Measurements from ENCODE around the gene HELQ. TPM values are rescaled to one million over a fixed set of nuclear protein-coding genes. Genes with fewer than 3 reads are reported as not detected.
A peak's percentile ranks its signal among the peaks of the same experiment; 100 is the strongest.

The HELQ gene
- total and polyA plus RNA-seq, 12 donors, result 12.1 to 80.0 (median 32.7) TPM

DNA sequence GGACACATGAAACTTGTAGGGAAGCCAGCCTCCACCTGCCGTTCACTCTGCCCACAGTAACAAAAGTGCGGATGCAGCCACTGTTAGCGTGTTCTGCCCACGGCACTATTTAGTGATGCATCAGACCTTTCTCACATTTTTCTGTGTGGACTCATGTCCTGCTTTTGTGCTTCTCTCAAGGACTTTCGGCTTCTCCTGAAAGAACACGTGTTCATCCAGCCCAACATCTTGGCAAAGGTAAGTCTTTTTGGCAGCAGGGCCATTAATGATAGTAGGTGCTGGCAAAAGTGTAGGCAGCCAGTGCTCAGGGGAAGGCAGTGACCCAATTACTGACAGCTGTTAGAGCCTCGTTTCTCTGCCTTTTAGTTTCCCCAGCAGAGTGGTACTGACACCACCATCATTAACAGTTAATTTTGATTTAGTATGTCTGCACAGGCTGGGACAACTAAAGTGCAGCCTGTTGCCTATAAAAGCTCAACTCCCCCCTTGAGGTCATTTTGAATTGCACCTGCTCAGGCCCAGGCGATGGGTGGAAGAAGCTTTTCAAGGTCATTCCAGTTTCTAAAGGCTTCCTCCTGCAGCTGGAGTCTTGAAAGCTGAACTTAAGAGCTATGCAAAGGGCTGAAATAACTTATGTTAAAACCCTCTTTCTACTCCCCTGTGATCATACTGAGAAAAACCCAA, 66.4 kb downstream of the HELQ start:
- no peaks in the 10 kb centered on the region for H3K36me3 ChIP-seq (replicated peaks in 1 of 2)
- peaks cover 35% of the 10 kb centered on the region in 2 donors for H3K4me1 ChIP-seq (replicated peaks in 1 of 2)
- H3K4me3 ChIP-seq, result no peak overlapping the region
- TF ChIP-seq POLR2A (IDR thresholded peaks at IDR 0.05), result peak in 1 of 2 donors; percentile 72
- TF ChIP-seq, protein P1, sequence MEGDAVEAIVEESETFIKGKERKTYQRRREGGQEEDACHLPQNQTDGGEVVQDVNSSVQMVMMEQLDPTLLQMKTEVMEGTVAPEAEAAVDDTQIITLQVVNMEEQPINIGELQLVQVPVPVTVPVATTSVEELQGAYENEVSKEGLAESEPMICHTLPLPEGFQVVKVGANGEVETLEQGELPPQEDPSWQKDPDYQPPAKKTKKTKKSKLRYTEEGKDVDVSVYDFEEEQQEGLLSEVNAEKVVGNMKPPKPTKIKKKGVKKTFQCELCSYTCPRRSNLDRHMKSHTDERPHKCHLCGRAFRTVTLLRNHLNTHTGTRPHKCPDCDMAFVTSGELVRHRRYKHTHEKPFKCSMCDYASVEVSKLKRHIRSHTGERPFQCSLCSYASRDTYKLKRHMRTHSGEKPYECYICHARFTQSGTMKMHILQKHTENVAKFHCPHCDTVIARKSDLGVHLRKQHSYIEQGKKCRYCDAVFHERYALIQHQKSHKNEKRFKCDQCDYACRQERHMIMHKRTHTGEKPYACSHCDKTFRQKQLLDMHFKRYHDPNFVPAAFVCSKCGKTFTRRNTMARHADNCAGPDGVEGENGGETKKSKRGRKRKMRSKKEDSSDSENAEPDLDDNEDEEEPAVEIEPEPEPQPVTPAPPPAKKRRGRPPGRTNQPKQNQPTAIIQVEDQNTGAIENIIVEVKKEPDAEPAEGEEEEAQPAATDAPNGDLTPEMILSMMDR (IDR thresholded peaks at IDR 0.05), result no peak
- no peaks in the 10 kb centered on the region for H3K9me3 ChIP-seq (replicated peaks in 1 of 3)
- H3K27ac ChIP-seq, result peak overlapping the region; percentile 51 to 87 (median 77)
- WGBS, 4 donors, result 40 to 52% (median 44%) methylated on average over 8 of the region's 8 CpGs
- H3K27me3 ChIP-seq, result no peaks in the 10 kb centered on the region
- DNase-seq, result peak; percentile 40 to 82 (median 73)
- intact Hi-C loops (cut with DNase I), result no loop called here

DNA sequence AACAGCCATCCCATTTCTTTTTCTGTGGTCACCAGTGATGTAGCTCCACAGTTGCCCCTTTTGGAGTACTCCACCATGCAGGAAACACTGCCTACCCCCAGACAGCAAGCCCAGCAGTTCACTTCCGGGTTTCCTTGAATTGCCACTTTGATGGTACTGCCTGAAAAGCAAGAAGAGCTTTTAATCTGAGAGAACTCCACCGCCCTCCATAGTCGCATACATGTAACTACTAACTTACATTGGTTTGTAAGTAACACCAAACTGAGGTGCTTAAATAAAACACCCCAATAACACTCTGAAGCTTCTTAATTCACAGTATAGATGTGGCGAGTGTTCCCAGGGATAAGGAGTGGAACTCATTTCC, 67.3 kb downstream of the HELQ start:
- intact Hi-C loops (cut with DNase I), result no loop called here
- TF ChIP-seq POLR2A (IDR thresholded peaks at IDR 0.05), result no peak
- TF ChIP-seq, protein P1 (IDR thresholded peaks at IDR 0.05), result no peak
- H3K27ac ChIP-seq, result peak overlapping the region; percentile 51 to 87 (median 77)
- no peaks in the 10 kb centered on the region for H3K9me3 ChIP-seq (replicated peaks in 1 of 3)
- peaks cover 35% of the 10 kb centered on the region in 2 donors for H3K4me1 ChIP-seq (replicated peaks in 1 of 2)
- no peak for DNase-seq
- no peaks in the 10 kb centered on the region for H3K36me3 ChIP-seq (replicated peaks in 1 of 2)
- no peak overlapping the region for H3K4me3 ChIP-seq
- 76 to 89% (median 83%) methylated on average over 4 of the region's 4 CpGs for WGBS, 4 donors
- no peaks in the 10 kb centered on the region for H3K27me3 ChIP-seq

DNA sequence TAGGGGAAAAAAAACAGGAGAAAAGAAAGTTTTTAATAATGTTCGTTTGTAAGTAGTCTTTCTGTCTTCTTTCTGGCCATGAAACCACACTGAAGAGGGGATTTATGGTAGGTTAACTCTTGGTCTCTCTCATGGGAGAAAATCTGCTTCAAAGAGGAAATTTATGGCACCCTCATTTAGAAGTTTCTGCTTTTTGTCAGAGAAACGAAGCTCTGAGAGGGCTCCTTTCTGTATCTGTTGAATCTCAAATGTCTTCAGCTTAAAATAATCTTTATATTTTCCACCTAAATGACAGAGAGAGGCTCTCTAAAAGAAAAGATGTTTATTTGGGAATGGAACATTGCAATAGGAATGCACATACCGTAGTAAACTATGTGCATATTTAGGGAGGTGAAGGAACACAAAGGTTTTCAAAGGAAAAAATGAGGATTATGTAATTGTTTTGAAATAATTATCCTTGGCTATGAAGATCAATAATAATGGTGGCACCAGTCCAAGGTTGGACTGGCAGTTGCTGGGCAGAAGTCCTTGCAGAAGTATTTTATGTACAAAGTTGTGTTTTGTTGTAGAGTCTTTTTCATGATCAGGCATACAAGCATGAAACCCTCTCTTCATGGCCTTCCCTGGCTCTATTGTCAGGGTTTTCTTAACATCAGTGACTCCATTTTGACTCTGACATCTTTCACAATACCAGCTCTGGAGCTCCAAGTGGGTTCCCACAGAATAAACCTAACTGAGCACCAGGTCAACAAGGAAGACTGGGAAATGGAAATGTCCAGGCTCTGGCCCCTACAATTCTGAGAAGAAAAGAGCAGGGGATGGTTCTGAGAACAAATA, 67.9 kb downstream of the HELQ start:
- no peaks in the 10 kb centered on the region for H3K9me3 ChIP-seq (replicated peaks in 1 of 3)
- peak overlapping the region; percentile 51 to 87 (median 77) for H3K27ac ChIP-seq
- no peak for TF ChIP-seq POLR2A (IDR thresholded peaks at IDR 0.05)
- TF ChIP-seq, protein P1 (IDR thresholded peaks at IDR 0.05), result no peak
- peaks cover 35% of the 10 kb centered on the region in 2 donors for H3K4me1 ChIP-seq (replicated peaks in 1 of 2)
- intact Hi-C loops (cut with DNase I), result no loop called here
- WGBS, 4 donors, result 19 to 34% (median 26%) methylated on average over 3 of the region's 3 CpGs
- H3K4me3 ChIP-seq, result no peak overlapping the region
- no peaks in the 10 kb centered on the region for H3K36me3 ChIP-seq (replicated peaks in 1 of 2)
- H3K27me3 ChIP-seq, result no peaks in the 10 kb centered on the region
- peak; percentile 49 to 82 (median 63) for DNase-seq

DNA sequence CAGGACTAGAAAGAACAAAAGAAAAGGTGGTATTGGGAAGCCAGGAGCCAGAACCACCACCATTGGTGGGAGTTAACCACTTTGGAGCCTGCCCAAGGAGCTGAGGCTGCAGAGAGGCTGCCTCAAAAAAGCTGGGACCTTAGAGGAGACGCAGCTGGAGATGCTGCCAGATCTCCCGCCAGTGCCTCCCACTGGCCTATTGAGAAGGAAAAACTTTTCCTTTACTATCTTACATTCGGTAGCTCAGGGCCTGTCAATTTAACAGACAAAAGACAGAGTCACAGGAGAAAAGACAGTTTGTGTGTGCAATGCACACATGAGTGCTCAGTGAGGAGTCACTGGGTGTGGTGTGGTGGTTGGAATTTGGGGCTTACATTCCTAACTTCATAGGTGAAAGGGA, 68.6 kb downstream of the HELQ start:
- WGBS, 4 donors, result 55 to 67% (median 63%) methylated on average over 3 of the region's 3 CpGs
- Histone ChIP-seq H3K27me3 (no peaks in the 10 kb centered on the region), H3K4me1 (replicated peaks in 1 of 2) (peaks cover 35% of the 10 kb centered on the region in 2 donors), H3K36me3 (replicated peaks in 1 of 2) (no peaks in the 10 kb centered on the region), H3K27ac (peak overlapping the region; percentile 31 to 87 (median 77)), H3K4me3 (no peak overlapping the region), H3K9me3 (replicated peaks in 1 of 3) (no peaks in the 10 kb centered on the region)
- no peak for DNase-seq
- intact Hi-C loops (cut with DNase I), result no loop called here
- TF ChIP-seq POLR2A (IDR thresholded peaks at IDR 0.05), result no peak
- TF ChIP-seq, protein P1 (IDR thresholded peaks at IDR 0.05), result no peak
